Activated naive CD4-positive, alpha-beta T cell treated with anti-CD3 and anti-CD28 coated beads for 36 hours (primary cell): ENCODE results near the gene EPHA4. TPM values are rescaled to one million over a fixed set of nuclear protein-coding genes. Genes with fewer than 3 reads are reported as not detected.

Source experiments
- CTCF ChIA-PET: fragments of 350-600 bp; sonication (Branson Sonifier 250); formaldehyde crosslinking; loops from one replicate; lab custom pipeline; 2021; ENCODE audit warnings: antibody characterized with exemption; lab: Charles Lee
- DNase-seq: peaks from one replicate; pipeline ENCODE4 v3.0.0-alpha.2; 2020
- H3K27ac Mint-ChIP-seq: one replicate; pipeline ENCODE4 v1.8.0; 2021; ENCODE audit warnings: mild to moderate bottlenecking, mixed read lengths
- H3K27me3 Mint-ChIP-seq: one replicate; pipeline ENCODE4 v1.8.0; 2021; ENCODE audit warnings: low read depth, mixed read lengths
- H3K36me3 Mint-ChIP-seq: one replicate; pipeline ENCODE4 v1.8.0; 2021; ENCODE audit warnings: low read depth, mixed read lengths
- H3K4me1 Mint-ChIP-seq: one replicate; pipeline ENCODE4 v1.8.0; 2021; ENCODE audit warnings: low read depth, mixed read lengths
- H3K4me3 Mint-ChIP-seq: one replicate; pipeline ENCODE4 v1.8.0; 2021; ENCODE audit warnings: mild to moderate bottlenecking, moderate library complexity, mixed read lengths
- H3K9me3 Mint-ChIP-seq: one replicate; pipeline ENCODE4 v1.8.0; 2021; ENCODE audit warnings: mixed read lengths
- intact Hi-C: fragments of 100-400 bp; cut with micrococcal nuclease; formaldehyde crosslinking; loops from one replicate; pipeline ENCODE4 v1.15.1; 2023
- total RNA-seq, 2 experiments: library from RNA; stranded (reverse); gene quantifications; one replicate each; pipeline ENCODE4 v1.2.3, GENCODE V29; 2021

EPHA4 gene
- total RNA-seq, 2 experiments from 2014 or later: 1.3 to 3.0 TPM

DNA sequence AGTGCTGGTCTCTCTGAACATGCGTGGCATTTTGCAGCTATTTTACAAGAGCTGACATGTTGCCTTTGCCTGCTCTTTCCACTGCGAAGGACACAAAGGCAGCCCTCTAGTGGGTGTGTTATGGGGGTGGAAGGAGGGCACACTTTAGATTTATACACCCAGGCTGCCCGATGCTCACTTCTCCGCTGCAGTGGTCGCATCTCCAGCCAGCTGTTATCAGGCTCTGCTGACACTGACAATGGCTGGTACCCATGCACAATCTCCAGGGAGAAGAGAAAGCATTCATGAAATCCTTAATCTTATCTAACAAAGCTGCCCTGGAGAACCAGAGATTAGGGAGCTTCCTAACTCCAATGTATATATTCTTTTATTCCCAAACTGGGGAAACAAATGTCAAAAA is 113.5 kb downstream of the EPHA4 start:
- H3K4me1 Mint-ChIP-seq: peaks cover 4% of the 10 kb centered on the region
- H3K27me3 Mint-ChIP-seq: peaks cover 10% of the 10 kb centered on the region
- H3K27ac Mint-ChIP-seq: no peak overlapping the region
- no peak overlapping the region for H3K4me3 Mint-ChIP-seq
- no peak for DNase-seq
- intact Hi-C loops: no loop called here
- no peaks in the 10 kb centered on the region for H3K9me3 Mint-ChIP-seq
- CTCF ChIA-PET: no interaction called here
- no peaks in the 10 kb centered on the region for H3K36me3 Mint-ChIP-seq

DNA sequence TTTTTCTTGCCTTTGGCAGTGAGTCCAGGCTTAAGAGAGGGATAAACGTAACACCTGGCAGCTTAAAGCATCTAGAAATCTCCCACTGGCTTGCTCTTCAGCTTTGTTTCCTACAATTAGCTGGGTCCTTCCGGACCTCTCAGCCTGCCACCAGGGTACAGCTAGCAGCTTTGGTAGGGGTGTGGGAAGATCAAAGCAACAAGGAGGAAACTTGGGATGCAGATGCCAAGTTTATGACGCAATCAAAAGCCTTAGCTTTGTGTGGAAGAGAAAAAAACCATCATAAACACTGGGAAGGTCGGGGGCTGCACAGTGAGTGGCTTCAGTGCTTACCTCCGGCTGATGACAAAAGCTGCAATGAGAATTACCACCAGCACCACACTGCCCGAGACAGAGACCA is 116.9 kb downstream of the EPHA4 start:
- no peak for DNase-seq
- H3K27ac Mint-ChIP-seq: no peak overlapping the region
- H3K27me3 Mint-ChIP-seq: peaks cover 4% of the 10 kb centered on the region
- H3K36me3 Mint-ChIP-seq: no peaks in the 10 kb centered on the region
- intact Hi-C loops: no loop called here
- H3K9me3 Mint-ChIP-seq: no peaks in the 10 kb centered on the region
- CTCF ChIA-PET: no interaction called here
- no peaks in the 10 kb centered on the region for H3K4me1 Mint-ChIP-seq
- no peak overlapping the region for H3K4me3 Mint-ChIP-seq

DNA sequence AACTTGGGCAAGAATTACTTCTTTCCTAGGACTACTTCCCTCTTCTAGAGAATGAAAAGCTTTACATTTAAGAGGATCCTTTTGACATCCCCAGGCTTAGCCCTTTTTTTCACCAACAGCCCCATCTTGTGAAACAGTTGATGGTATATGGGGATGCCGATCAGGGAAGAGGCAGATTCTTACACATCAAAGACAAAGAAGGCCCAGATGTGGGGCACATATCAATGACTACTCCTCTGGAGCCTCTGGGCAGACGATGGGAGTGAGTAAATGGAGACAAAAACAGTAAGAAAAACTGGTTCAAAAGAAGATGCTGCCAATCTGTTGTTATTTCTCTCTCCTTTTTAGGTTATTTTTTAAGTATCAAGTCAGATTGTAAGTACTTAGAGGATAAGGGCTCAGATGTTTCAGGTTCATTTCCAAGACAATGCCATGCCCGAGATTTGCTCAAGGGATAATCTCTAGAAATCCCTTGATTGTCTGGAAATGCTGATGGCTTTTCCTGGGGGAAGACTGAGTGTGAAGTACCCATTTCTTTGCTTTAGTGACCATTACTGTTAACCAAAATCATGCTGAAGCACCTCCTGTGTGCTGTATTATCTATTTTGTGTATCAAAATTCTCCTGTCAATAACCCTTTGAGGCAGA is 117.5 kb downstream of the EPHA4 start:
- DNase-seq: no peak
- CTCF ChIA-PET: no interaction called here
- no peaks in the 10 kb centered on the region for H3K4me1 Mint-ChIP-seq
- H3K27ac Mint-ChIP-seq: no peak overlapping the region
- no peak overlapping the region for H3K4me3 Mint-ChIP-seq
- intact Hi-C loops: no loop called here
- H3K36me3 Mint-ChIP-seq: no peaks in the 10 kb centered on the region
- no peaks in the 10 kb centered on the region for H3K9me3 Mint-ChIP-seq
- H3K27me3 Mint-ChIP-seq: peaks cover 4% of the 10 kb centered on the region

DNA sequence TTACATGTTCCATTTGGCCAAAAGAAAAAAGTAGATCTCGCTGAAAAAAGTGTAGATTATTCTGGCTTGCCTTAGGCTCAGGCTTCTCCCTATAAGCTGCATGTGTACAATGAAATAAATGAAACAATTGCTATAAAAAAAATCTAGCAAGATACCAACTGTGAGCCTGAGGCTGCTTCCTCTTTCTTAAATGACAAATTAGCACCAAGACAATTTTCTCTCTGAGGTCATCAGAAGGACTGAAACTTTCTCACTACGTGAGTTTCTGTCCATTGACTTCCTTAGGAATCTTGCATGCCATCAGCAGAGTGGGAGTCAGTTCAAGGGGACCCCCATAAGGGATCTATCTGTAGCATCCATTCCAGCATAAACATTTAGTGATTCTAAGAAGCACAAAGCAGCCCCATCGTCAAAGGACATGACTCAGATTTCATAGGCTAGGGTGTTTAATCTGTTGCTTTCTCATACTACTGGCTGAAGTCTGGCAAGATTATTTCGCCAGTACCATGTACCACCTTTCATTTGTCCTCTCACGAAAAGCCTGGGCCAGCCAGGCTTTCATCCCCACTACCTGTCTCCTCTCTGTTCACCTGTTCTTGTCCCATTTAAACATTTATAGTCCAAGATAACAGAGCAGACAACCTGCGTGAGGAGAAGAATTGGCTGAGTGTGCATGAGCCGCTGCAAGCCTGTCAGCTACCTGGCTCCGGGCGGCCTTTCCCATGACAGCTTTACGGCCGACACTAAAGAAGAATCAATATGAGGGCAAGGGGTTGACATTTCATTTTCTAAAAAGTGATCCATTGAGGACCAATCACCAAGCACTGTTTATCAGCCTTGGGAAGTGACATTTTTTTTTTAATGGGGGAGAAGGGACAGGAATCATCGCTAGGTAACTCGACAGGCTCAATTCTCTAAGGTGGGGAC is 120.0 kb downstream of the EPHA4 start:
- Mint-ChIP-seq H3K4me3 (no peak overlapping the region), H3K27ac (no peak overlapping the region), H3K36me3 (no peaks in the 10 kb centered on the region), H3K9me3 (no peaks in the 10 kb centered on the region), H3K27me3 (no peaks in the 10 kb centered on the region), H3K4me1 (no peaks in the 10 kb centered on the region)
- CTCF ChIA-PET: no interaction called here
- intact Hi-C loops: no loop called here
- DNase-seq: no peak

DNA sequence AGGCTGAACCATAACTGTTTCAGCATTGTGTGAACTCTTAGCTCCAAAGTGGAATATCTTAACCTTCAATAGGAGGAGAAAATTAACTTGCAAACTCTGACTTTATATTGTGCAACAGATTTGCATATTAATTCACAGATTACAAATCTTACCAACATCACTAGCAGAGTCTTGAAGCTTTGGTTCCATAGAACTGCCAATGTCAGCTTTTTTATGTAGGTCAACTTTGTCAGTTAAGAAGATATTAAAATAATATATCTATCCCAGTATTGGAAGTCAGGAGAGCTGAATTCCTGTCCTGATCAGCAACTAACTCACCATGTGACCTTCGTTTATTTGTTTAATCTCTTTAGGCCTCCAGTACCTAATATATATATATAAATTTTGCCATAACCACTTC is 121.8 kb downstream of the EPHA4 start:
- CTCF ChIA-PET: no interaction called here
- Mint-ChIP-seq H3K27me3 (no peaks in the 10 kb centered on the region), H3K36me3 (no peaks in the 10 kb centered on the region), H3K9me3 (no peaks in the 10 kb centered on the region), H3K4me1 (no peaks in the 10 kb centered on the region), H3K4me3 (no peak overlapping the region), H3K27ac (no peak overlapping the region)
- intact Hi-C loops: no loop called here
- no peak for DNase-seq

DNA sequence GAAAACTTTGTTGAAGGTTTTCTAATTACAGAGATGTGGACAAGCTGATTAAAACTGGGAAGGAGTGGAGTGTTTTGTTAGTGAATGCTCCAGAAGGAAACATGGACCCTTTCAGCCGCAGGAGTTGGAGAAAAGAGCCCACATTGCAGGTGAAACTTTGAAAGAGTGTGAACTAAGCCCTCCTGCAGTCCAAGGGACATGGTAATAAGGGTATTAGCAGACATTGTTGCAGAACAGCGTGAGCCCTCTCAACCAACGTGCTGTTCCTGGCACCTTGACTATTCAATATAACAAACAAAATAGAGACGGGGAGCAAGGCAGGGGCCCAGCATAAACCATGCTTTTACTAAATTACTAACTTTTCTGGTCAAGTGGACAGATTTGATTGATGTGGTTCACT is 122.7 kb downstream of the EPHA4 start:
- H3K27ac Mint-ChIP-seq: no peak overlapping the region

DNA sequence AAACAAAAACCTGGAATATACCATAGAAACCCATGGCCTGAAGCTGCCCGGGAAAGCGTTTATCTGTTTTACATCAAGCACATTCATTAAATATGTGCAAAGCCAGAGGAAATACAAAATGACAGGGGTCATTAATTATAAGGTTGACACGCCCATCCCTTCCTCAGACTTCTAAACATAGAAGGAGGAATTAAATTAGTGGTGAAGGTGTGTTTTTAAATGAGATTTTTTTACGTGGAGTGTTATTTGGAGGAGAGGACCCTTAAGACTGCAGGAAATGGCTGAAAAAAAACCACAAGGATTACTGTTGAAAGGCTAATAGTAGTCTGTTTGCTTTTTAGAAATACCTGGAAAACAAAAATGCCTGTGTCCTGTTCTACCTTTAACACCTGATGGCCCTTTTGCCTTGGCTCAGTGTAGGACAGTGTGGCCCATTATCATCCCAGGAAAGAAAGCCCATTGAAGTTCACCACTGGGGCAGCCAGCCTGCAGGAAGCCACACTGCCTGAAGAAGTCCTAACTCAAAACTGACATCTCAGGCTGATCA is 123.2 kb downstream of the EPHA4 start:
- H3K4me1 Mint-ChIP-seq: peaks cover 2% of the 10 kb centered on the region
- H3K27me3 Mint-ChIP-seq: no peaks in the 10 kb centered on the region
- no peaks in the 10 kb centered on the region for H3K9me3 Mint-ChIP-seq
- no peak for DNase-seq
- CTCF ChIA-PET: interaction anchor here (0.6 kb wide), 1 partner anchor 99 kb away, joined by 4 read pairs; no protein-coding TSS in a partner anchor
- no peak overlapping the region for H3K4me3 Mint-ChIP-seq
- H3K36me3 Mint-ChIP-seq: no peaks in the 10 kb centered on the region
- intact Hi-C loops: no loop called here
- no peak overlapping the region for H3K27ac Mint-ChIP-seq

More for the DNA sequence above, 122.7 kb downstream of the EPHA4 start:
- no peaks in the 10 kb centered on the region for H3K9me3 Mint-ChIP-seq
- H3K36me3 Mint-ChIP-seq: no peaks in the 10 kb centered on the region
- no peak overlapping the region for H3K4me3 Mint-ChIP-seq
- DNase-seq: no peak
- intact Hi-C loops: no loop called here
- no peaks in the 10 kb centered on the region for H3K27me3 Mint-ChIP-seq
- H3K4me1 Mint-ChIP-seq: no peaks in the 10 kb centered on the region
- CTCF ChIA-PET: no interaction called here

DNA sequence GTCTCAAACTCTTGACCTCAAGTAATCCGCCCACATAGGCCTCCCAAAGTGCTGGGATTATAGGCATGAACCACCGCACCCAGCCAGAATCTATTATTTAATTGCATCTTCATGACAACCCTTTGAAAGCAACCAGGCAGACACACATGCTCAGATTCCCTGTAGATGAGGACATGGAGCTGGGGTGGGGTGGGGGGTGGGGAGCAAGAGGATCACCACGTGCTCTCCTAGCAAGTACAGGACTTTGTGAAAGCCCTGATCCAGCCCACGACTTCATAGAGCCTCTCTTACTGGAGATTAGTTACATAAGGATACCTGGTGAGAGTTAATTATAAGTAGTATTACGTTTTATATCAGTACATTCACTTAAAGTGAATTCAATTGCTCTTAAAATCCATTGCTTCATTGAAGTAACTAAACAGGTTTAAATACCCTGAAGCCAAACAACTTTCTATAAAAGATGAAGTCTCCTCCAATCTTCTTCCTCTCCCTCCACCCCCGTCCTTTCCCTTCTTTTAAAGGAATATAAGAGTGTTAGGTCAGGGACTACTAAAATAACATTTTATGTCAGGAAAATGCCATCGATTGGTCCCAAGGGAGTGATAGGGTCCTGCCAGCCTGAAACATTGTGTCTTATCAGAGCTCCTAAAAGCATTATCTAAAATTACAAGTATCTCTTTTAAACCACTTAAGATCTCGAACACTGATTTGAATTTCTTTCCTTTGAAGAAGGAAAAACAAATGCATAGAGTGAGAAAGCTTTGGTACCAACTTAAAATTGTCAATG is 123.9 kb downstream of the EPHA4 start:
- Mint-ChIP-seq H3K36me3 (no peaks in the 10 kb centered on the region), H3K27me3 (no peaks in the 10 kb centered on the region), H3K4me3 (no peak overlapping the region), H3K4me1 (peaks cover 3% of the 10 kb centered on the region), H3K9me3 (no peaks in the 10 kb centered on the region), H3K27ac (no peak overlapping the region)
- intact Hi-C loops: no loop called here
- CTCF ChIA-PET: interaction anchor here (0.6 kb wide), 1 partner anchor 100 kb away, joined by 4 read pairs; no protein-coding TSS in a partner anchor
- no peak for DNase-seq

DNA sequence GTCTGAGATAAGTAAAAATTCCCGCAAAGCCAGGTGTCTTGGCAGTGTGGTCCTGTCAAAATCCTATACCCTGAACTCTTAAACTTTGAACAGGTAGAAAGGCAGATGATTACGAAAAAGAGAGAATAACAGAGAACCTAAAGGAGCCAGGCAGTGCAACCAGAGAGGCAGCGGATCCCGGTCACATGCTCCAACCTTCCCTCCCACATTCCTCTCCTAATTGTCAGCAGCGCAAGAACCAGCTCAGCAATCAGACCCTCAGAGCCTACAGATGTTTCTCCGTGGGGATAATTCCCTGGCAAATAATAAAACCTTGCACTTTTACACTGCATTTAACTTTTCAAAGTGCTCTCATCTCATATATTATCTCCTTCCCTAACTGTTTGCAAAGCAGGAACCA is 124.8 kb downstream of the EPHA4 start:
- CTCF ChIA-PET: interaction anchor here (0.6 to 0.8 kb wide), 2 partner anchors 28 to 124 kb away, joined by 3 read pairs; no protein-coding TSS in a partner anchor
- H3K27me3 Mint-ChIP-seq: no peaks in the 10 kb centered on the region

DNA sequence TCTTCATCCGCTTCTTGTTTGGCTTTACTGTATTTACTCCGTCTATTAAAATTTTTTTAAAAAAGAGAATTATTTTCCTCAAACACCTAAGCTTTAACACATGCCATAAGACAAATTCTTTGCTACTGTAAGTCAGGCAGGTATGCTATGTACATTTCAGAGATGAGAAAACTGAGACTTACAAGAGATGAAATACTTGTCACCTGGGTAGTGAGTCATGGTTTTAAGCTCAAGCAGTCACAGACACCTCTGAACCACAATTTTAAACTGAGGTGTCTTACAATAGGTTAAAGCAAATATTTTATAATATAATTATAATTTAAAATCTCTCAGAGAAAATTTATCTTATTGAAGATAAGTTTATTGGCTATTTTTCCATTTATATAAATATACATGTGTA is 126.0 kb downstream of the EPHA4 start:
- Mint-ChIP-seq H3K27me3 (no peaks in the 10 kb centered on the region), H3K36me3 (no peaks in the 10 kb centered on the region), H3K27ac (no peak overlapping the region), H3K4me1 (peaks cover 3% of the 10 kb centered on the region), H3K9me3 (no peaks in the 10 kb centered on the region), H3K4me3 (no peak overlapping the region)
- intact Hi-C loops: no loop called here
- no peak for DNase-seq
- CTCF ChIA-PET: no interaction called here

More for the DNA sequence above, 124.8 kb downstream of the EPHA4 start:
- intact Hi-C loops: no loop called here
- H3K27ac Mint-ChIP-seq: no peak overlapping the region
- no peak for DNase-seq
- no peaks in the 10 kb centered on the region for H3K36me3 Mint-ChIP-seq
- H3K4me1 Mint-ChIP-seq: peaks cover 3% of the 10 kb centered on the region
- no peak overlapping the region for H3K4me3 Mint-ChIP-seq
- no peaks in the 10 kb centered on the region for H3K9me3 Mint-ChIP-seq

DNA sequence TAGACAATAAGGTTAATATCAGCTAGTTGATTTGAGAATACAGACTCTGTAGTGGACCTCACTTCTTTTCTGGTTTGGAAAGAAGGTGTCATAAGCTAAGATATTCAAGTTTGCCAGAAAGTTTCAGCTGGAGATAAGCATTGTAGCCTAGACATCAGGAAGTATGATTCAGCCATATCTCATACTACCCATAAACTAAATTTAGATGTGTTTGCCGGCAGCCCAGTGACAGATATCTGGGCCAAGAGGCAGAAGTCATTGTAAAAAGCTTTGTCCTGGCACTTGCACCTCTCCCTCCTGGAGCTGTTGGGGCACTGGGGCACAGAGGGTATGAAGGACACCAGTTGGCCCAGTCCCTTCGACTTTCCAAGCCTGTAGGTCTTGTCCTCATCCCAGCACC is 128.0 kb downstream of the EPHA4 start:
- intact Hi-C loops: no loop called here
- Mint-ChIP-seq H3K4me1 (peaks cover 3% of the 10 kb centered on the region), H3K36me3 (no peaks in the 10 kb centered on the region), H3K27ac (no peak overlapping the region), H3K27me3 (no peaks in the 10 kb centered on the region), H3K9me3 (no peaks in the 10 kb centered on the region), H3K4me3 (no peak overlapping the region)
- no peak for DNase-seq
- CTCF ChIA-PET: no interaction called here

DNA sequence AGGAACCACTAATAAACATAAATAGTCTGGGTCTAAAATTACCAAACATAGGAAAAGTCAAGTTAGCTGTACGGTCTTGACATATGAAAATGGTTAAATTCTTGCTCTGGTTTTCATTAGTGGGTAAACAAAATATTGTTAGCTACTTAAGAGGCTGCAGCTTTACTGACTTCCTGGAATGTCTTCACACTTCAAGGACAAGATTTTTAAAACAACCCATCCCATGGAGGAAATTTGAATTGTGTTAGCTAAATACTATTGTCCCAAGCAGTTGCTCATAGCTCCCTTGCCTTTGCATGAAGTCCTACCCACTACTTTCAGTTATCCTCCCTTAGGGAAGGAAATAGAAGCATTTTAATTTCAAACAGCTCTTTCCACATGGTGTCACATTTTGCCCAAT is 128.5 kb downstream of the EPHA4 start:
- no peaks in the 10 kb centered on the region for H3K27me3 Mint-ChIP-seq
- intact Hi-C loops: no loop called here
- CTCF ChIA-PET: no interaction called here
- no peak for DNase-seq
- H3K9me3 Mint-ChIP-seq: no peaks in the 10 kb centered on the region
- H3K4me1 Mint-ChIP-seq: peaks cover 3% of the 10 kb centered on the region
- H3K27ac Mint-ChIP-seq: no peak overlapping the region
- no peak overlapping the region for H3K4me3 Mint-ChIP-seq
- no peaks in the 10 kb centered on the region for H3K36me3 Mint-ChIP-seq
